Measurements from ENCODE around the gene MPG.

GRCh38 chr16:47234-47633, 30.8 kb upstream of the MPG start:
- TF ChIP-seq POLR2A (IDR thresholded peaks at IDR 0.05), result no peak
- no peak for TF ChIP-seq CTCF (IDR thresholded peaks at IDR 0.05)
